OCI-LY3 (cell line): ENCODE data around the gene EPHA6.

Source experiments
- H2AFZ ChIP-seq: fragments of 200-600, 300-600 bp; shearing (Covaris generic); 2 replicates; pipeline ENCODE4 v1.6.0; 2014; ENCODE audit warnings: antibody characterized with exemption, low read depth, low read length
- H3K27ac ChIP-seq: fragments of 200-600, 300-600 bp; sonication (generic); 2 replicates; pipeline ENCODE4 v1.5.1; 2014; ENCODE audit warnings: mild to moderate bottlenecking, low read length, moderate library complexity, mixed read lengths
- H3K27me3 ChIP-seq: fragments of 200-600, 300-600 bp; sonication (generic); 2 replicates; pipeline ENCODE4 v1.6.1; 2014; ENCODE audit warnings: low read depth, low read length, mixed read lengths
- H3K36me3 ChIP-seq: fragments of 200-600, 300-600 bp; sonication (generic); replicated peaks from 2 replicates; pipeline ENCODE3; 2014; ENCODE audit warnings: low read depth, low read length, mixed read lengths
- H3K4me1 ChIP-seq: fragments of 300-600, 200-600 bp; sonication (generic); 2 replicates; pipeline ENCODE4 v1.6.1; 2014; ENCODE audit warnings: low read length, mixed read lengths
- H3K4me2 ChIP-seq: fragments of 200-600, 300-600 bp; sonication (generic); 2 replicates; pipeline ENCODE4 v1.6.1; 2014; ENCODE audit warnings: low read length, mixed read lengths
- H3K4me3 ChIP-seq: fragments of 300-600, 200-600 bp; sonication (generic); 2 replicates; pipeline ENCODE4 v1.5.1; 2014; ENCODE audit warnings: antibody characterized with exemption, mild to moderate bottlenecking, low read length, moderate library complexity
- H3K79me2 ChIP-seq: fragments of 300-600, 200-600 bp; shearing (Covaris generic); 2 replicates; pipeline ENCODE4 v1.6.1; 2014; ENCODE audit warnings: mild to moderate bottlenecking, low read length, mixed read lengths
- H3K9ac ChIP-seq: fragments of 300-600, 200-600 bp; shearing (Covaris generic); 2 replicates; pipeline ENCODE4 v1.6.0; 2014; ENCODE audit warnings: mild to moderate bottlenecking, low read length, moderate library complexity
- H3K9me3 ChIP-seq: fragments of 200-600, 300-600 bp; shearing (Covaris generic); 2 replicates; pipeline ENCODE4 v1.6.1; 2014; ENCODE audit warnings: low read length, mixed read lengths; ENCODE audit not compliant: insufficient read depth
- H4K20me1 ChIP-seq: fragments of 200-600, 300-600 bp; sonication (generic); 2 replicates; pipeline ENCODE4 v1.6.1; 2016; ENCODE audit warnings: low read length, mixed read lengths; ENCODE audit not compliant: insufficient read depth
- CTCF ChIP-seq: fragments of 200-600, 300-600 bp; sonication (generic); IDR thresholded peaks from 2 replicates; pipeline ENCODE4 v1.5.1; 2014; ENCODE audit warnings: antibody characterized with exemption, low read length, low read depth
- EZH2phosphoT487 ChIP-seq: fragments of 200-600 bp; shearing (Covaris generic); IDR thresholded peaks from 2 replicates; pipeline ENCODE4 v1.6.1; 2018; ENCODE audit warnings: antibody characterized with exemption, mixed run types, low read depth

EPHA6 gene

DNA sequence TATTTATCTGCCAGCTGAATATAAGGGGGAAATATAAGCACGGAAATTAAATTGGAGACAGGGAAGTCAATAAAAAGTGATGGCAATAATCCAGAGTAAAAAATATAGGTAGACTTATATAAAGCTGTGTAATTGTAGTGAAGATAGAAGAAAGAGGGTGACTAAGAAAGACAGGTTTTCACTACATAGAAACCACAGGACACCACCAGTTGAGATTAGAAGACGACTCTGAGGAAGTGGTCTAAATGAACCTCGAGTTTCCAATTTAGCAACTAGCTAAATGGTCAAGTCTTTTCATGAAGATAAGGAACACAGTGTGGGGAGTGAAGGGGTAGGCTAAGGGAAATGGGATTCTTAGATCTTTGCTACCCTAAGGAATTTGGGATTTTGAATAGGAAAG lies 761.3 kb downstream of the EPHA6 start:
- Histone ChIP-seq H2AFZ (no peak overlapping the region), H3K9ac (no peak overlapping the region), H3K79me2 (no peaks in the 10 kb centered on the region), H3K4me3 (no peak overlapping the region), H3K9me3 (no peaks in the 10 kb centered on the region), H4K20me1 (no peaks in the 10 kb centered on the region), H3K4me2 (no peak overlapping the region), H3K27me3 (no peaks in the 10 kb centered on the region), H3K36me3 (no peaks in the 10 kb centered on the region), H3K4me1 (no peaks in the 10 kb centered on the region), H3K27ac (no peak overlapping the region)
- TF ChIP-seq EZH2phosphoT487, result no peak
- TF ChIP-seq CTCF, result no peak

DNA sequence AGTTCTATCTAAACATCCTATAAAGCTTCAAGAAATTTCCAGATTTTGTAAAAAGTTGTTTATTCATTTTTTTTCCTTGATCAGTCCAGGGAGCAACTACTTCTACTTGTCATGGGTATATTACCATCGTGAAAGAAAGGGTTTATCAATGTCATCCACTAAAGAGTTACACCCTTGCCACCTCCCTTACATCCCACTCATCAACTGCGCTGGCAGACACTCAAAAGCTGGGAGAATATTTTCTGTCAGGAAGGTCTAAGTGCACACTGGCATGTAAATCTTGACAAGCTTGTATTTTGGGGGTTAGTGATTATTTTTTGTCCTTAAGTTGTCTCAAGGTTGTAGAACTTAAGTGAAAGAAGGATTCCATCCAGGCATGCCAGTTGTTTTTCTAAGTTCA lies 761.8 kb downstream of the EPHA6 start:
- no peak overlapping the region for H3K9ac ChIP-seq
- TF ChIP-seq CTCF (no peak), EZH2phosphoT487 (no peak)
- H3K9me3 ChIP-seq, result no peaks in the 10 kb centered on the region
- no peaks in the 10 kb centered on the region for H3K27me3 ChIP-seq
- H3K79me2 ChIP-seq, result no peaks in the 10 kb centered on the region
- no peak overlapping the region for H3K27ac ChIP-seq
- H3K4me1 ChIP-seq, result no peaks in the 10 kb centered on the region
- no peak overlapping the region for H3K4me2 ChIP-seq
- H3K4me3 ChIP-seq, result no peak overlapping the region
- no peaks in the 10 kb centered on the region for H3K36me3 ChIP-seq
- H2AFZ ChIP-seq, result no peak overlapping the region
- H4K20me1 ChIP-seq, result no peaks in the 10 kb centered on the region

- Histone ChIP-seq H3K9me3 (no peaks in the 10 kb centered on the region), H3K79me2 (no peaks in the 10 kb centered on the region), H2AFZ (no peak overlapping the region), H3K36me3 (no peaks in the 10 kb centered on the region), H4K20me1 (no peaks in the 10 kb centered on the region), H3K4me2 (no peak overlapping the region), H3K4me3 (no peak overlapping the region), H3K27ac (no peak overlapping the region), H3K27me3 (no peaks in the 10 kb centered on the region), H3K4me1 (no peaks in the 10 kb centered on the region), H3K9ac (no peak overlapping the region)
- no peak for TF ChIP-seq CTCF
- no peak for TF ChIP-seq EZH2phosphoT487
Measured at GRCh38 chr3:97579365-97579764, 765.0 kb downstream of the EPHA6 start.

GRCh38 chr3:97610626-97611025 lies 796.2 kb downstream of the EPHA6 start:
- TF ChIP-seq EZH2phosphoT487 (no peak), CTCF (no peak)
- H3K4me2 ChIP-seq, result no peak overlapping the region
- H3K27me3 ChIP-seq, result no peaks in the 10 kb centered on the region
- no peak overlapping the region for H3K4me3 ChIP-seq
- no peak overlapping the region for H3K27ac ChIP-seq
- H3K36me3 ChIP-seq, result no peaks in the 10 kb centered on the region
- no peak overlapping the region for H3K9ac ChIP-seq
- no peaks in the 10 kb centered on the region for H4K20me1 ChIP-seq
- no peak overlapping the region for H2AFZ ChIP-seq
- H3K4me1 ChIP-seq, result no peaks in the 10 kb centered on the region
- no peaks in the 10 kb centered on the region for H3K9me3 ChIP-seq
- no peaks in the 10 kb centered on the region for H3K79me2 ChIP-seq
